GM12874 (cell line): ENCODE data around the gene CCDC61.

Experiments
- TF ChIP-seq, protein P1 (sequence below): IDR thresholded peaks from 2 replicates; pipeline ENCODE4 v1.5.1; 2011; ENCODE audit warnings: low read depth, mild to moderate bottlenecking, control low read depth, low read length, moderate library complexity; ENCODE audit not compliant: insufficient read depth

Gene CCDC61

GRCh38 chr19:46030812-46031550 lies 35.7 kb downstream of the CCDC61 start:
- TF ChIP-seq, protein P1, sequence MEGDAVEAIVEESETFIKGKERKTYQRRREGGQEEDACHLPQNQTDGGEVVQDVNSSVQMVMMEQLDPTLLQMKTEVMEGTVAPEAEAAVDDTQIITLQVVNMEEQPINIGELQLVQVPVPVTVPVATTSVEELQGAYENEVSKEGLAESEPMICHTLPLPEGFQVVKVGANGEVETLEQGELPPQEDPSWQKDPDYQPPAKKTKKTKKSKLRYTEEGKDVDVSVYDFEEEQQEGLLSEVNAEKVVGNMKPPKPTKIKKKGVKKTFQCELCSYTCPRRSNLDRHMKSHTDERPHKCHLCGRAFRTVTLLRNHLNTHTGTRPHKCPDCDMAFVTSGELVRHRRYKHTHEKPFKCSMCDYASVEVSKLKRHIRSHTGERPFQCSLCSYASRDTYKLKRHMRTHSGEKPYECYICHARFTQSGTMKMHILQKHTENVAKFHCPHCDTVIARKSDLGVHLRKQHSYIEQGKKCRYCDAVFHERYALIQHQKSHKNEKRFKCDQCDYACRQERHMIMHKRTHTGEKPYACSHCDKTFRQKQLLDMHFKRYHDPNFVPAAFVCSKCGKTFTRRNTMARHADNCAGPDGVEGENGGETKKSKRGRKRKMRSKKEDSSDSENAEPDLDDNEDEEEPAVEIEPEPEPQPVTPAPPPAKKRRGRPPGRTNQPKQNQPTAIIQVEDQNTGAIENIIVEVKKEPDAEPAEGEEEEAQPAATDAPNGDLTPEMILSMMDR: no peak

GRCh38 chr19:46031781-46032596 lies 36.7 kb downstream of the CCDC61 start:
- TF ChIP-seq, protein P1: no peak

GRCh38 chr19:46032597-46033025 lies 37.3 kb downstream of the CCDC61 start:
- TF ChIP-seq, protein P1: no peak

DNA sequence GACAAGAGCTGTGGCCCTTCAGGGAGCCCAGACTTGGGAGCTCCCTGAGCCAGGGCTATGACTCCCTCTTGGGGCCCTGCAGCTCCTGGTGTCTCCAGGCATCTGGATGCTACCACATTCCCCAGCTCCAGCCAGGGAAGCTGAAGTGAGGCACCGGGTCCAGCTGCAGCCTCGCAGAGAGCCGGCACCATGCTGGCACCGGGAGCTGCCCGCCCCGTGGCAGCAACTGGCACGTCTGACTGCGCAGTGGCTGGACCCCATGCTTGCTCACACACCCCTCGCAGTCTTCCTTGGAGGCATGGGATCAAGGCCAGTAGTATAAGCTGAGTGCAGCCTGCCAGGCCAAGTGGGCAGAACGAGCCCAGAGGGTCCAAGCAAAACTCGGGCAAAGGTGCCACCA lies 38.1 kb downstream of the CCDC61 start:
- TF ChIP-seq, protein P1: no peak

DNA sequence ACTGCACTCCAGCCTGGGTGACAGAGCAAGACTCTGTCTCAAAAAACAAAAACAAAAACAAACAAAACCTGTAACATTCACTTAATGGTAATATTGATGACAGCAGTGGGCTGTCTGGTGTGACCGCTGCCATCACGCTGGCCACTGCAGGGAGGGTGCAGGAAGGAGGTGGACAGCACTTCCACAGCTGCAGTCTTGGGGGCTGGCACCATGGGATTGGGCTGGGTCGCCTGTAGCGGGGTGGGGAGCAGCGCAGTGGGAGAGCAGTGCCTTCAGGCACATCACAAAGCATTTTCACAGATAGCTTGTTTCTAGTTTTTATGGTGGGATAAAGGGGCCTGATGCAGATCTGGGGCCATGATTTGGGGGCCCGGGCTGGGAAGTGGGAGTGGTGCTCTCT lies 40.3 kb downstream of the CCDC61 start:
- TF ChIP-seq, protein P1: no peak

DNA sequence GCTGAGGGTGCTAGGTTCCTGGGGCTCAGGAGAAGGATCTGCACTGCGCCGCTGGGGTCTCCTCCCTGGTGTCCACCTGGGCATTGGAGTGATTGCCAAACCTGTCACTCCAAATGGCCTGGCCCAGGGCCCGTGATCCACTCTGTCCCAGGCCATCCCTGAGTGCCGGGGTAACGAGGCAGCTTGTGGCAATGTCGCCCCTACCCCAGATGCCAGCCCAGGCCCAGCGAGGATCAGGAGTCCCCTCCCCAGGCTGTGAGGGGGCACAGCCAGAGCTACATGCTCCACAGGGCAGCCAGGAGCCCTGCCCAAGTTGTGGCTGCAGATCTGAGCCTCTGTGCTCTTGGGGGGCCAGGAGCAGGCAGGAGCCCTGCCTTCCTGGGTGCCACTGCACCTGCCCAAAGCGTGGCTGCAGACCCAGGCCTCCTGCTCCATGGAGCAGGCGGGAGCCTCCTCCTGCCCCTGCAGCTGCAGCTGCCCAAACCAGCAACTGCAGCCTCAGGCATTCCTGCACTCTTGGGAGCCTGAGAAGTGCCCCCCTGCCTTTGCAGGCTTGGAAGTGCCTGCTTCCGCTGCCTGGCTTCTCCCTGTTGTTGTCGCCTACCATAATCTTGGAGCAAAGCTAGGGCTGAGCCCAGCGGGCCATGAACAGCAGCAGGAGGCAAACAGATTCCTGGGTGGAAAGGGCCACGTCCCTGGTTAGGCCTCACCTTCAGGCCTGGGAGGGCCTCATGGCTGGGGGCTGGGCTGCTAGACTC lies 40.9 kb downstream of the CCDC61 start:
- TF ChIP-seq, protein P1: no peak

- TF ChIP-seq, protein P1: no peak
Measured at GRCh38 chr19:46036744-46037128, 41.5 kb downstream of the CCDC61 start.
